ENCODE results near the gene TNFRSF18. TPM values are rescaled to one million over a fixed set of nuclear protein-coding genes. Genes with fewer than 3 reads are reported as not detected.
"Not testable (repeated sequence)": the region's sequence is repeated elsewhere in the genome, so short reads cannot be mapped to it uniquely, and the experiment has no call there.

TNFRSF18 gene
- total RNA-seq, 1 donor from 2014 or later = 26.8 TPM

- intact Hi-C loops (cut with micrococcal nuclease) = no loop called here
Observed at GRCh38 chr1:1179983-1180861, 26.2 kb downstream of the TNFRSF18 start.

GRCh38 chr1:1179346-1179982 is 26.9 kb downstream of the TNFRSF18 start:
- intact Hi-C loops (cut with micrococcal nuclease) = no loop called here

- intact Hi-C loops (cut with micrococcal nuclease) = no loop called here
Observed at GRCh38 chr1:1178794-1179331, 27.5 kb downstream of the TNFRSF18 start.

GRCh38 chr1:1177452-1178206 is 28.8 kb downstream of the TNFRSF18 start:
- intact Hi-C loops (cut with micrococcal nuclease) = no loop called here

GRCh38 chr1:1176931-1177330 is 29.5 kb downstream of the TNFRSF18 start:
- intact Hi-C loops (cut with micrococcal nuclease) = no loop called here

GRCh38 chr1:1176063-1176761 is 30.2 kb downstream of the TNFRSF18 start:
- intact Hi-C loops (cut with micrococcal nuclease) = not testable (repeated sequence)

- intact Hi-C loops (cut with micrococcal nuclease) = no loop called here
Observed at GRCh38 chr1:1175221-1176062, 30.9 kb downstream of the TNFRSF18 start.

- intact Hi-C loops (cut with micrococcal nuclease) = no loop called here
Observed at GRCh38 chr1:1173793-1174415, 32.5 kb downstream of the TNFRSF18 start, which contains the start of gene TTLL10. TTLL10 (plus strand) TSS chr1:1173880; CDS start chr1:1179216, 5,336 bp downstream.

- intact Hi-C loops (cut with micrococcal nuclease) = no loop called here
Observed at GRCh38 chr1:1173061-1173792, 33.2 kb downstream of the TNFRSF18 start.

GRCh38 chr1:1171546-1172340 is 34.6 kb downstream of the TNFRSF18 start:
- intact Hi-C loops (cut with micrococcal nuclease) = no loop called here

- intact Hi-C loops (cut with micrococcal nuclease) = no loop called here
Observed at GRCh38 chr1:1171161-1171545, 35.2 kb downstream of the TNFRSF18 start.

GRCh38 chr1:1170215-1171091 is 35.9 kb downstream of the TNFRSF18 start:
- intact Hi-C loops (cut with micrococcal nuclease) = no loop called here

GRCh38 chr1:1169429-1170214 is 36.8 kb downstream of the TNFRSF18 start:
- intact Hi-C loops (cut with micrococcal nuclease) = no loop called here

- intact Hi-C loops (cut with micrococcal nuclease) = no loop called here
Observed at GRCh38 chr1:1168451-1169411, 37.7 kb downstream of the TNFRSF18 start.

GRCh38 chr1:1167841-1168450 is 38.4 kb downstream of the TNFRSF18 start:
- intact Hi-C loops (cut with micrococcal nuclease) = no loop called here

Data from T-helper 2 cell treated with Interferon-gamma antibody and Interleukin-4, amounts not matched to agents 100 ng/mL and 5 ng/mL, for 36 hours (primary cell).